LNCAP (cell line): ENCODE data around the gene ALAS2.

Source experiments
- TF ChIP-seq, protein P1 (sequence below): fragments of 450-650 bp; IDR thresholded peaks from 2 replicates; pipeline ENCODE4 v1.5.1; 2017; ENCODE audit warnings: mild to moderate bottlenecking

Gene ALAS2

DNA sequence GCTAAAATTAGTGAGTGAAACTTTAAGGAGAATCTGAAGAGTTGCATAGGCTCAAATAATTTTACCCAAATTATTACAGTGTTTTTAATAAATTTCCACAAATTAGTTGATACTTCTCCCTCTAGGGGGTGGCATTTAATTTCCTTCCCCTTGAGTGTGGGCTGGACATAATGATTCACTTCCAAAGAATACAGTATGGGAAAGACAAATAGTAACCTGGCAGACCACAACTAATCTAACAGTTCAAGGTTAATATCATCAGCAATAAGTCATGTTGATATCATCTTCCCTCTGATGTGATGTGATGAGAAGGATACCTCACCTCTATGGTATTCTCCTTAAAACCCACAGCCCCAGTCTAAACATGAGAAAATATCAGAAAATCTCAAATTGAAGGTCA, 52.3 kb downstream of the ALAS2 start:
- TF ChIP-seq, protein P1, sequence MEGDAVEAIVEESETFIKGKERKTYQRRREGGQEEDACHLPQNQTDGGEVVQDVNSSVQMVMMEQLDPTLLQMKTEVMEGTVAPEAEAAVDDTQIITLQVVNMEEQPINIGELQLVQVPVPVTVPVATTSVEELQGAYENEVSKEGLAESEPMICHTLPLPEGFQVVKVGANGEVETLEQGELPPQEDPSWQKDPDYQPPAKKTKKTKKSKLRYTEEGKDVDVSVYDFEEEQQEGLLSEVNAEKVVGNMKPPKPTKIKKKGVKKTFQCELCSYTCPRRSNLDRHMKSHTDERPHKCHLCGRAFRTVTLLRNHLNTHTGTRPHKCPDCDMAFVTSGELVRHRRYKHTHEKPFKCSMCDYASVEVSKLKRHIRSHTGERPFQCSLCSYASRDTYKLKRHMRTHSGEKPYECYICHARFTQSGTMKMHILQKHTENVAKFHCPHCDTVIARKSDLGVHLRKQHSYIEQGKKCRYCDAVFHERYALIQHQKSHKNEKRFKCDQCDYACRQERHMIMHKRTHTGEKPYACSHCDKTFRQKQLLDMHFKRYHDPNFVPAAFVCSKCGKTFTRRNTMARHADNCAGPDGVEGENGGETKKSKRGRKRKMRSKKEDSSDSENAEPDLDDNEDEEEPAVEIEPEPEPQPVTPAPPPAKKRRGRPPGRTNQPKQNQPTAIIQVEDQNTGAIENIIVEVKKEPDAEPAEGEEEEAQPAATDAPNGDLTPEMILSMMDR = no peak

DNA sequence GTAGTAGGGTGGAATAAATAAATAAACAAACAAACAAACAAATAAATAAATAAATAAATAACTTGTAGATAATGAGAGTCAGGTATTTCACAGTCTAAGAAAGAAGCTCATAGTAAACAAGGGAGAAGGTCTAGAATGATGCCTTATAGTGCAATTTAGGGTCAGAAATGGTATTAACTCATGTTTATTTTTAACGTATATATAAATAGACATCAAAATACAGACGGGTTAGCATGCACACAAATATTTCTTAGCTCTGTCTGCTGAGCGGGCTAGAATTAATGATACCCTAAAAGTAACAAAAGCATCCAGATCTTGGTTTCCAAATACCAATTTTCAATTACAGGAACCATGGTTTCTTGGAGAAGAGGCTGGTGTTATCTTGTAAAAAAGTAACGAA, 53.4 kb downstream of the ALAS2 start:
- TF ChIP-seq, protein P1 = no peak

DNA sequence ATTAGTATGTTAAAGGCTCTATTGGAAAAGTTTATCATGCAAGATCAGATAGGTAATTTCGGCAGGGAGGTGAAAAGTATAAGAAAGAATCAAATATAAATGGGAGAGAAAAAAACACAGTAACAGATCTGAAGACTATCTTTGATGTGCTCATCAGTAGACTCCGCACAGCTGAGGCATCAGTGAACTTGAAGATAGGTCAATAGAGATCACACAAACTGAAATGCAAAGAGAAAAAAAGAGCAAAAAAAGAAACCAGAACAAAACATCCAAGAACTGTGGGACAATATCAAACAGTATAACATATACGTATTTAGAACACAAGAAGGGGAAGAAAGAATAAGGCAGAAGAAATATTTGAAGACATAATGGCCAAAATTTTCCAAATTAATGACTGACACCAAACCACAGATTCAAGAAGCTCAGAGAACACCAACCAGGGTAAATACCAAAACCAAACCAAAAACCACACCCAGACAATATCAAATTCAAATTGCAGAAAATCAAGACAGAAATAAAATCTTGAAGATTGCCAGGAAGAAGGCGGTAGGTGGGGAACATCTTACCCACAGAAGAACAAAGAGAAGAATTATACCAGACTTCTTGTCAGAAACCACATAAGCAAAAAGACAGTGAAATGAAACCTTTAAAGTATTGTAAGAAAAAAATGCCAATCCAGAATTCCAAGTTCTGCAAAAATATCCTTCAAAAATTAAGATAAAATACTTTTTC, 65.8 kb downstream of the ALAS2 start:
- TF ChIP-seq, protein P1 = no peak

DNA sequence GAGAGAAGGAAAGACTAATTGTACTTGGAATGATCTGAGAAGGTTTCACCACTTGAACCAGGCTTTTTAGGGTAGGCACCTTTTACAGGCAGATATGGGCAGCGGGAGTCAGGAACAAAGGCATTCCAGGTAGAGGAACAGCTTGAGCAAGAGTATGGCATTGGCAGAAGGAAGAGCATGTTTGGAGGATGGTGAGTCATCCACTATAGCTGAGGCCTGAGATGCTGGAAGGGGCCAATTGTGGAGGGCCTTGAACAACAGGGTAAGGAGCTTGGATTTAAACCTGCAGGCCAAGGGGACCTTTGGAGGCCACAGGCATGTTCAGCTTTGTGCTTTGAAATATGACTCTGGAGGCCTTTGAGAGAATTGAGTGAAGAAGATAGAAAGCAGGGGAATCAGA, 69.0 kb downstream of the ALAS2 start:
- TF ChIP-seq, protein P1 = no peak
